Panc1 (cell line): Measurements from ENCODE around the gene ITFG2. TPM values are rescaled to one million over a fixed set of nuclear protein-coding genes. Genes with fewer than 3 reads are reported as not detected.

Source experiments
- ATAC-seq: fragments of 200-7000 bp; cut with Tn5 transposase; 2 replicates; pipeline ENCODE4 v1.9.1; 2020; ENCODE audit warnings: mild to moderate bottlenecking, moderate library complexity
- BruUV-seq: library from RNA; stranded (reverse); fragments of 400-500 nt; replicated peaks from 2 replicates; lab custom pipeline; 2021; lab: Mats Ljungman, UMichigan
- CTCF ChIA-PET: fragments of 300-600 bp; sonication (Branson Sonifier 250); formaldehyde crosslinking; loops from one replicate; lab custom pipeline; 2022; ENCODE audit warnings: antibody characterized with exemption; lab: Charles Lee
- POLR2A ChIA-PET: fragments of 300-600 bp; sonication (Branson Sonifier 250); formaldehyde crosslinking; loops from one replicate; lab custom pipeline; 2022; ENCODE audit warnings: antibody characterized with exemption; lab: Charles Lee
- DNase-seq: peaks from one replicate; pipeline ENCODE4 v3.0.0-alpha.2; 2010; ENCODE audit warnings: low read depth, low spot score
- H3K27ac ChIP-seq: 2 replicates; pipeline ENCODE4 v1.5.1; 2011; ENCODE audit warnings: mild to moderate bottlenecking, low read length, inconsistent platforms
- H3K27me3 ChIP-seq: fragments of 200-500 bp; sonication (Bioruptor generic); 2 replicates; pipeline ENCODE4 v1.6.0; 2014; ENCODE audit warnings: low read length, inconsistent platforms; ENCODE audit not compliant: control insufficient read depth, insufficient read depth
- H3K36me3 ChIP-seq: fragments of 200-500 bp; sonication (Bioruptor generic); 2 replicates; pipeline ENCODE4 v1.5.1; 2014; ENCODE audit warnings: inconsistent platforms, mild to moderate bottlenecking, low read length, moderate library complexity; ENCODE audit not compliant: control insufficient read depth, insufficient read depth
- H3K4me1 ChIP-seq: 2 replicates; pipeline ENCODE4 v1.5.1; 2011; ENCODE audit warnings: inconsistent platforms, mild to moderate bottlenecking, low read length, moderate library complexity; ENCODE audit not compliant: control insufficient read depth, insufficient read depth
- H3K4me3 ChIP-seq, 2 experiments: 2 replicates each; pipeline ENCODE4 v1.5.1; 2011 to 2012; ENCODE audit warnings: low read depth in 2 of 2, low read length in 2 of 2, mild to moderate bottlenecking in 2 of 2, inconsistent platforms in 1 of 2, moderate library complexity in 1 of 2
- H3K9me3 ChIP-seq: fragments of 200-500 bp; sonication (Bioruptor generic); 2 replicates; pipeline ENCODE4 v1.5.1; 2014; ENCODE audit warnings: low read depth, mild to moderate bottlenecking, inconsistent platforms, low read length, moderate library complexity; ENCODE audit not compliant: control insufficient read depth, insufficient read depth
- POLR2AphosphoS5 ChIP-seq: IDR thresholded peaks from 2 replicates; pipeline ENCODE4 v1.6.1; 2012; ENCODE audit warnings: mild to moderate bottlenecking, low read depth, low read length, moderate library complexity
- SIN3A ChIP-seq: IDR thresholded peaks from 2 replicates; pipeline ENCODE4 v1.6.1; 2012; ENCODE audit warnings: low read depth, mild to moderate bottlenecking, low read length, moderate library complexity, borderline replicate concordance; ENCODE audit not compliant: insufficient read depth
- TCF7L2 ChIP-seq: IDR thresholded peaks from 2 replicates; pipeline ENCODE4 v1.6.1; 2011; ENCODE audit warnings: mild to moderate bottlenecking, low read depth, low read length, inconsistent platforms
- in situ Hi-C: cut with HindIII; loops from 2 replicates; pipeline ENCODE4 v1.10.0; 2016; ENCODE audit warnings: low sequenced_read_pairs, low pct_unique_long_range_greater_than_20kb
- intact Hi-C: fragments of 100-400 bp; cut with micrococcal nuclease; formaldehyde crosslinking; loops from one replicate; pipeline ENCODE4 v1.10.0; 2022; ENCODE audit not compliant: unreplicated experiment
- total RNA-seq: library from RNA; stranded (reverse); gene quantifications from one replicate; pipeline ENCODE4 v1.2.1, GENCODE V29; 2021; ENCODE audit not compliant: unreplicated experiment
- TF ChIP-seq, protein P1 (sequence below): fragments of 450-650 bp; IDR thresholded peaks from 2 replicates; pipeline ENCODE4 v1.5.1; 2017; ENCODE audit warnings: mild to moderate bottlenecking
- TF ChIP-seq, protein P2 (sequence below), 2 experiments: IDR thresholded peaks; 2 replicates each; pipeline ENCODE4 v1.6.1; 2011 to 2012; ENCODE audit warnings: low read depth in 2 of 2, control low read depth in 1 of 2, low read length in 1 of 2, mild to moderate bottlenecking in 1 of 2, moderate library complexity in 1 of 2; ENCODE audit not compliant: insufficient read depth in 1 of 2

ITFG2 gene
- total RNA-seq, 1 experiment from 2014 or later = 17.4 TPM

DNA sequence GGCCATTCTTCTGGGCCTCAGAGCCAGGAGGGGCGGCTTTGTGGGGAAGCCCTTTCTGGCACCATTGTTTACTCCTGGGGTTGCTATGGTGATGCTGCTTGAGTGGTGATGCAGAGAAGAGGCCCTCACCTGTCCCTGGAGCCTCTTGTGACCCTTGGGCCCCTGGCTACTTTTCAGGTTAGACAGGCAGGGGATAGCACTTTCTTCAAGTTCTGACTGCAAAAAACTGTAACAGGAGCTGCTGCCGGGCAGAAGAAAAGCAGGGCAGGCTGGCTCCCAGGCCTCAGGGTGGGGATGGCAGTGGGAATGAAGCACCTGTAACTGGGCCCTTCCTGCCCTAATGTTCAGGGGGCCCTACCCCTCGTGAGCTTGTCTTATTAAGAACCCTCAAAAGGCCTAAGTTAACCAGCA, 44.6 kb downstream of the ITFG2 start, which contains the start of gene TEX52:
TSS of gene TEX52 (minus strand) at position 19 of the 411 bp plus-strand sequence. CDS start at position 6, 13 bp downstream.
- Histone ChIP-seq H3K9me3 (no peaks in the 10 kb centered on the region), H3K36me3 (no peaks in the 10 kb centered on the region; the same call in none of the 2 replicates), H3K27ac (no peak within 1 kb of the TSS), H3K4me3 (no peak within 1 kb of the TSS), H3K4me1 (no peaks in the 10 kb centered on the region), H3K27me3 (no peaks in the 10 kb centered on the region)
- no peak for TF ChIP-seq SIN3A
- TF ChIP-seq POLR2AphosphoS5 = 0 out of 2 replicates have a peak, but pooled peaks have one; percentile 21
- TF ChIP-seq, protein P1, sequence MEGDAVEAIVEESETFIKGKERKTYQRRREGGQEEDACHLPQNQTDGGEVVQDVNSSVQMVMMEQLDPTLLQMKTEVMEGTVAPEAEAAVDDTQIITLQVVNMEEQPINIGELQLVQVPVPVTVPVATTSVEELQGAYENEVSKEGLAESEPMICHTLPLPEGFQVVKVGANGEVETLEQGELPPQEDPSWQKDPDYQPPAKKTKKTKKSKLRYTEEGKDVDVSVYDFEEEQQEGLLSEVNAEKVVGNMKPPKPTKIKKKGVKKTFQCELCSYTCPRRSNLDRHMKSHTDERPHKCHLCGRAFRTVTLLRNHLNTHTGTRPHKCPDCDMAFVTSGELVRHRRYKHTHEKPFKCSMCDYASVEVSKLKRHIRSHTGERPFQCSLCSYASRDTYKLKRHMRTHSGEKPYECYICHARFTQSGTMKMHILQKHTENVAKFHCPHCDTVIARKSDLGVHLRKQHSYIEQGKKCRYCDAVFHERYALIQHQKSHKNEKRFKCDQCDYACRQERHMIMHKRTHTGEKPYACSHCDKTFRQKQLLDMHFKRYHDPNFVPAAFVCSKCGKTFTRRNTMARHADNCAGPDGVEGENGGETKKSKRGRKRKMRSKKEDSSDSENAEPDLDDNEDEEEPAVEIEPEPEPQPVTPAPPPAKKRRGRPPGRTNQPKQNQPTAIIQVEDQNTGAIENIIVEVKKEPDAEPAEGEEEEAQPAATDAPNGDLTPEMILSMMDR = no peak
- ATAC-seq = peak; percentile 36
- BruUV-seq = no TSS peak
- ChIA-PET POLR2A (no interaction called here), CTCF (interaction anchor here (0.5 to 0.6 kb wide), 2 partner anchors 17 to 29 kb away, joined by 5 to 14 read pairs; no protein-coding TSS in a partner anchor)
- intact Hi-C loops (no loop called here), in situ Hi-C loops (no loop called here)
- DNase-seq = no peak

DNA sequence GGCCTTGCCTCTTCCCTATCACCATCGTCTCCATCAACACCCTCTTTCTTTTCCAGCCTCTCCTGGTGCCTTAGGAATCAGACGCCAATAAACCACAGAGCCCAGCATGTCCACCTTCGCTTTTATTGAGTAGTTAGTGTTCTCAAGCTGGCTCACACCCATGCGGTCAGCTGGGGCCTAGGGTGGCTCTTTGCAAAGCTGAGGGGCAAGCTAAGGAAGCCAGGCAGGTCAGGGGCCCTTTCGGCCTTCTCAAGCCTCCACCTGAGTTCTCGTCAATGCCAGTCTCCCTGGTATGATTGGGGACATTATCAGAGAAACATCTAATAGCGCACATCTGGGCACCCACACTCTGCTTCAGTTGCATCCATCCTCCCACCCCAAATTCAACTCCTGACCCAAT, 45.1 kb downstream of the ITFG2 start:
- CTCF ChIA-PET = no interaction called here
- H3K27ac ChIP-seq = no peak overlapping the region
- no peak overlapping the region for H3K4me3 ChIP-seq
- H3K4me1 ChIP-seq = no peaks in the 10 kb centered on the region
- TF ChIP-seq TCF7L2 (no peak), POLR2AphosphoS5 (no peak), SIN3A (no peak)
- TF ChIP-seq, protein P2, sequence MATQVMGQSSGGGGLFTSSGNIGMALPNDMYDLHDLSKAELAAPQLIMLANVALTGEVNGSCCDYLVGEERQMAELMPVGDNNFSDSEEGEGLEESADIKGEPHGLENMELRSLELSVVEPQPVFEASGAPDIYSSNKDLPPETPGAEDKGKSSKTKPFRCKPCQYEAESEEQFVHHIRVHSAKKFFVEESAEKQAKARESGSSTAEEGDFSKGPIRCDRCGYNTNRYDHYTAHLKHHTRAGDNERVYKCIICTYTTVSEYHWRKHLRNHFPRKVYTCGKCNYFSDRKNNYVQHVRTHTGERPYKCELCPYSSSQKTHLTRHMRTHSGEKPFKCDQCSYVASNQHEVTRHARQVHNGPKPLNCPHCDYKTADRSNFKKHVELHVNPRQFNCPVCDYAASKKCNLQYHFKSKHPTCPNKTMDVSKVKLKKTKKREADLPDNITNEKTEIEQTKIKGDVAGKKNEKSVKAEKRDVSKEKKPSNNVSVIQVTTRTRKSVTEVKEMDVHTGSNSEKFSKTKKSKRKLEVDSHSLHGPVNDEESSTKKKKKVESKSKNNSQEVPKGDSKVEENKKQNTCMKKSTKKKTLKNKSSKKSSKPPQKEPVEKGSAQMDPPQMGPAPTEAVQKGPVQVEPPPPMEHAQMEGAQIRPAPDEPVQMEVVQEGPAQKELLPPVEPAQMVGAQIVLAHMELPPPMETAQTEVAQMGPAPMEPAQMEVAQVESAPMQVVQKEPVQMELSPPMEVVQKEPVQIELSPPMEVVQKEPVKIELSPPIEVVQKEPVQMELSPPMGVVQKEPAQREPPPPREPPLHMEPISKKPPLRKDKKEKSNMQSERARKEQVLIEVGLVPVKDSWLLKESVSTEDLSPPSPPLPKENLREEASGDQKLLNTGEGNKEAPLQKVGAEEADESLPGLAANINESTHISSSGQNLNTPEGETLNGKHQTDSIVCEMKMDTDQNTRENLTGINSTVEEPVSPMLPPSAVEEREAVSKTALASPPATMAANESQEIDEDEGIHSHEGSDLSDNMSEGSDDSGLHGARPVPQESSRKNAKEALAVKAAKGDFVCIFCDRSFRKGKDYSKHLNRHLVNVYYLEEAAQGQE (IDR thresholded peaks at IDR 0.05; ENCODE audit: insufficient read depth in 1 of 2, low read depth in 2 of 2, low read length in 1 of 2) = no peak
- TF ChIP-seq, protein P1 = no peak
- no peaks in the 10 kb centered on the region for H3K9me3 ChIP-seq
- no peaks in the 10 kb centered on the region for H3K27me3 ChIP-seq
- DNase-seq = no peak
- BruUV-seq = no TSS peak
- H3K36me3 ChIP-seq = no peaks in the 10 kb centered on the region; the same call in none of the 2 replicates
- ATAC-seq = peak; percentile 18; the same call in 1 of the 2 replicates
- intact Hi-C loops (no loop called here), in situ Hi-C loops (no loop called here)
- POLR2A ChIA-PET = no interaction called here
